OCI-LY7 (cell line): ENCODE data around the gene SLX1A. TPM values are rescaled to one million over a fixed set of nuclear protein-coding genes. Genes with fewer than 3 reads are reported as not detected.

ENCODE experiments used
- BruUV-seq: library from RNA; stranded (reverse); fragments of 400-500 nt; replicated peaks from 2 replicates; lab custom pipeline; 2021; lab: Mats Ljungman, UMichigan
- CTCF ChIA-PET: fragments of 300-600 bp; sonication (Branson Sonifier 250); formaldehyde crosslinking; loops from one replicate; lab custom pipeline; 2022; ENCODE audit warnings: antibody characterized with exemption; ENCODE audit not compliant: unreplicated experiment; lab: Charles Lee
- POLR2A ChIA-PET: fragments of 300-600 bp; sonication (Branson Sonifier 250); formaldehyde crosslinking; loops from one replicate; lab custom pipeline; 2022; ENCODE audit warnings: antibody characterized with exemption; lab: Charles Lee
- DNase-seq: peaks from one replicate; pipeline ENCODE4 v3.0.0-alpha.2; 2015; ENCODE audit warnings: low spot score
- H2AFZ ChIP-seq: fragments of 200-600 bp; sonication (generic), shearing (Covaris generic); 2 replicates; pipeline ENCODE4 v1.6.1; 2014; ENCODE audit warnings: mild to moderate bottlenecking, antibody characterized with exemption, low read length, moderate library complexity
- H3K27ac ChIP-seq: fragments of 200-600 bp; sonication (generic); 2 replicates; pipeline ENCODE4 v1.5.1; 2014; ENCODE audit warnings: mixed run types, low read depth, mild to moderate bottlenecking, moderate library complexity, low read length, inconsistent platforms; ENCODE audit not compliant: poor library complexity, severe bottlenecking
- H3K36me3 ChIP-seq: fragments of 200-600 bp; sonication (generic); 2 replicates; pipeline ENCODE4 v1.6.1; 2014; ENCODE audit warnings: mild to moderate bottlenecking, antibody characterized with exemption, low read length, moderate library complexity, mixed read lengths; ENCODE audit not compliant: insufficient read depth
- H3K4me1 ChIP-seq: fragments of 200-600 bp; sonication (generic); 2 replicates; pipeline ENCODE4 v1.5.1; 2014; ENCODE audit warnings: mild to moderate bottlenecking, low read length; ENCODE audit not compliant: insufficient read depth, poor library complexity, severe bottlenecking
- H3K4me2 ChIP-seq: fragments of 200-600 bp; sonication (generic); 2 replicates; pipeline ENCODE4 v1.6.1; 2014; ENCODE audit warnings: mild to moderate bottlenecking, low read length
- H3K4me3 ChIP-seq: fragments of 200-600 bp; sonication (generic); 2 replicates; pipeline ENCODE4 v1.5.1; 2014; ENCODE audit warnings: mild to moderate bottlenecking, low read depth, low read length; ENCODE audit not compliant: poor library complexity, severe bottlenecking
- H3K79me2 ChIP-seq: fragments of 200-600 bp; sonication (generic); 2 replicates; pipeline ENCODE4 v1.6.1; 2016; ENCODE audit warnings: low read depth, mild to moderate bottlenecking, low read length, moderate library complexity, mixed read lengths; ENCODE audit not compliant: insufficient read depth
- H3K9me2 ChIP-seq: fragments of 200-600 bp; sonication (generic); 2 replicates; pipeline ENCODE4 v1.6.1; 2016; ENCODE audit warnings: mild to moderate bottlenecking, low read length, mixed read lengths; ENCODE audit not compliant: insufficient read depth
- H3K9me3 ChIP-seq: fragments of 200-600 bp; sonication (generic); 2 replicates; pipeline ENCODE4 v1.6.1; 2014; ENCODE audit warnings: mild to moderate bottlenecking, mixed run types, low read length, mixed read lengths
- H4K20me1 ChIP-seq: fragments of 200-600 bp; sonication (generic); 2 replicates; pipeline ENCODE4 v1.6.1; 2014; ENCODE audit warnings: mild to moderate bottlenecking, antibody characterized with exemption, low read length, moderate library complexity, mixed read lengths; ENCODE audit not compliant: insufficient read depth
- EZH2phosphoT487 ChIP-seq: fragments of 200-600 bp; sonication (generic); IDR thresholded peaks from 2 replicates; pipeline ENCODE4 v1.6.1; 2018; ENCODE audit warnings: low read depth, borderline replicate concordance, mild to moderate bottlenecking, mixed run types, antibody characterized with exemption, low read length, moderate library complexity, mixed read lengths
- intact Hi-C: fragments of 100-400 bp; cut with micrococcal nuclease; formaldehyde crosslinking; loops from one replicate; pipeline ENCODE4 v1.10.0; 2022; ENCODE audit not compliant: unreplicated experiment
- total RNA-seq, 2 experiments: library from RNA; depleted of rRNA in 1 of 2; stranded (reverse); fragments of >200 nt in 1 of 2; shearing (Covaris generic) in 1 of 2; gene quantifications; 2 replicates each; pipeline ENCODE4 v1.2.3, GENCODE V29; 2014 to 2022
- TF ChIP-seq, protein P1 (sequence below): fragments of 200-600 bp; sonication (generic); conservative IDR thresholded peaks from 2 replicates; pipeline ENCODE4 v1.5.1; 2014; ENCODE audit warnings: mild to moderate bottlenecking, antibody characterized with exemption, low read length, moderate library complexity, mixed read lengths

Gene SLX1A
- total RNA-seq, 2 experiments from 2014 or later, result 81.9 to 84.1 TPM

DNA sequence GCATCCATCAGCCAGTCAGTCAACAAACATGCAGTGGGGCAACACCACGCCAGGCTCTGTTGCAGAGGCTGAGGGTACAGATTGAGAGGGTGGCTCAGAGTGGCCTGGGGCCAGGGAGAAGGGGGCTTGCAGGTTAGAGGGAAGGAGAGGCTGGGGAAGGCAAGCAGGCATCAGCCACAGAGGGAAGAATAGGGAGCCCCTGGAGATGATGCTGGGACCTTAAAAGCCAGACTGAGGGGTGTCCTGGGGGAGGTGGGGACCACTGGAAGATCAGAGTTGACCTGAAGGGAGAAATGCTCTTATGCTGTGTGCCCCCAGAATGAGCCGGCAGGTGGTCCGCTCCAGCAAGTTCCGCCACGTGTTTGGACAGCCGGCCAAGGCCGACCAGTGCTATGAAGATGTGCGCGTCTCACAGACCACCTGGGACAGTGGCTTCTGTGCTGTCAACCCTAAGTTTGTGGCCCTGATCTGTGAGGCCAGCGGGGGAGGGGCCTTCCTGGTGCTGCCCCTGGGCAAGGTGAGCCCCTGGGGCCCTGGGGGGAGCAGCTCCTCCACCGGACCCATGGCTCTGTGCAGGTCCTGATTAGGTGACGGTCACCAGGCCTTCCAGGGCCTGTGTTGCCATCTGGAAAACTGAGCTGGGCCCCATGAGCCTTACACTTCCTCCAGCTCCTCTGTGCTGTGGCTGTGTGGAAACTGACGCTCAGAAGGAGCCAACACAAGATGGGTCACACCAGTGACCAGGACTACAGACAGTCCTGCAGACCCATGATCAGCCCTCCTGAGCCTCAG is 8.6 kb upstream of the SLX1A start:
- DNase-seq, result peak; percentile 80

GRCh38 chr16:30185683-30186421 is 7.8 kb upstream of the SLX1A start:
- Histone ChIP-seq H3K9me3 (no peaks in the 10 kb centered on the region), H3K79me2 (peaks cover 25% of the 10 kb centered on the region; the same call in 1 of the 2 replicates), H3K4me1 (peaks cover 42% of the 10 kb centered on the region), H3K27ac (peak overlapping the region; percentile 94), H3K4me3 (peak overlapping the region; percentile 86), H3K4me2 (peak overlapping the region; percentile 90), H3K36me3 (peaks cover 43% of the 10 kb centered on the region), H2AFZ (no peak overlapping the region), H3K9me2 (no peaks in the 10 kb centered on the region), H4K20me1 (no peaks in the 10 kb centered on the region)
- no TSS peak for BruUV-seq
- DNase-seq, result peak; percentile 90
- intact Hi-C loops, result no loop called here
- ChIA-PET POLR2A (no interaction called here), CTCF (interaction anchor here (0.6 kb wide), 3 partner anchors 94 to 472 kb away, joined by 3 to 7 read pairs (median 3); partner anchors contain the start of gene TBX6)
- TF ChIP-seq, protein P1, sequence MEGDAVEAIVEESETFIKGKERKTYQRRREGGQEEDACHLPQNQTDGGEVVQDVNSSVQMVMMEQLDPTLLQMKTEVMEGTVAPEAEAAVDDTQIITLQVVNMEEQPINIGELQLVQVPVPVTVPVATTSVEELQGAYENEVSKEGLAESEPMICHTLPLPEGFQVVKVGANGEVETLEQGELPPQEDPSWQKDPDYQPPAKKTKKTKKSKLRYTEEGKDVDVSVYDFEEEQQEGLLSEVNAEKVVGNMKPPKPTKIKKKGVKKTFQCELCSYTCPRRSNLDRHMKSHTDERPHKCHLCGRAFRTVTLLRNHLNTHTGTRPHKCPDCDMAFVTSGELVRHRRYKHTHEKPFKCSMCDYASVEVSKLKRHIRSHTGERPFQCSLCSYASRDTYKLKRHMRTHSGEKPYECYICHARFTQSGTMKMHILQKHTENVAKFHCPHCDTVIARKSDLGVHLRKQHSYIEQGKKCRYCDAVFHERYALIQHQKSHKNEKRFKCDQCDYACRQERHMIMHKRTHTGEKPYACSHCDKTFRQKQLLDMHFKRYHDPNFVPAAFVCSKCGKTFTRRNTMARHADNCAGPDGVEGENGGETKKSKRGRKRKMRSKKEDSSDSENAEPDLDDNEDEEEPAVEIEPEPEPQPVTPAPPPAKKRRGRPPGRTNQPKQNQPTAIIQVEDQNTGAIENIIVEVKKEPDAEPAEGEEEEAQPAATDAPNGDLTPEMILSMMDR, result no peak
- no peak for TF ChIP-seq EZH2phosphoT487

More for the DNA sequence above, 8.6 kb upstream of the SLX1A start:
- peaks cover 25% of the 10 kb centered on the region; the same call in 1 of the 2 replicates for H3K79me2 ChIP-seq
- intact Hi-C loops, result no loop called here
- H4K20me1 ChIP-seq, result no peaks in the 10 kb centered on the region
- H3K36me3 ChIP-seq, result peaks cover 43% of the 10 kb centered on the region
- ChIA-PET POLR2A (no interaction called here), CTCF (interaction anchor here (0.6 kb wide), 1 partner anchor 93 kb away, joined by 3 read pairs; the partner anchor contains the start of gene TBX6)
- peak overlapping the region; percentile 94 for H3K27ac ChIP-seq
- TF ChIP-seq, protein P1, result no peak
- no peak for TF ChIP-seq EZH2phosphoT487
- no TSS peak for BruUV-seq
- no peaks in the 10 kb centered on the region for H3K9me2 ChIP-seq
- peaks cover 42% of the 10 kb centered on the region for H3K4me1 ChIP-seq
- no peaks in the 10 kb centered on the region for H3K9me3 ChIP-seq
- no peak overlapping the region for H2AFZ ChIP-seq
- peak overlapping the region; percentile 86 for H3K4me3 ChIP-seq
- H3K4me2 ChIP-seq, result peak overlapping the region; percentile 90
